ENCODE results near the gene MGP. TPM values are rescaled to one million over a fixed set of nuclear protein-coding genes. Genes with fewer than 3 reads are reported as not detected.

The MGP gene
- polyA plus RNA-seq, 1 experiment = 4.0 TPM

GRCh38 chr12:14871247-14871646, 14.4 kb downstream of the MGP start:
- Histone ChIP-seq H3K27me3 (ENCODE audit: control insufficient read depth, insufficient read depth, low read length) (no peaks in the 10 kb centered on the region), H3K4me3 (ENCODE audit: low read depth, low read length) (no peak overlapping the region), H3K27ac (ENCODE audit: low read depth, low read length) (no peak overlapping the region), H3K9me3 (ENCODE audit: control insufficient read depth, insufficient read depth, low read length) (peaks cover 6% of the 10 kb centered on the region)
- CTCF ChIA-PET = interaction anchor here (0.5 kb wide), 1 partner anchor 124 kb away, joined by 3 read pairs; no protein-coding TSS in a partner anchor
- TF ChIP-seq CTCF (IDR thresholded peaks at IDR 0.05; ENCODE audit: low read depth, low read length) = no peak
- DNase-seq (ENCODE audit: low read depth, low spot score) = no peak
- POLR2A ChIA-PET = interaction anchor here (0.6 kb wide), 1 partner anchor 36 kb away, joined by 3 read pairs; no protein-coding TSS in a partner anchor

- H3K27ac ChIP-seq (ENCODE audit: low read depth, low read length) = no peak overlapping the region
- no peak overlapping the region for H3K4me3 ChIP-seq (ENCODE audit: low read depth, low read length)
- H3K9me3 ChIP-seq (ENCODE audit: control insufficient read depth, insufficient read depth, low read length) = peaks cover 6% of the 10 kb centered on the region
- ChIA-PET POLR2A (no interaction called here), CTCF (interaction anchor here (0.7 kb wide), 1 partner anchor 23 kb away, joined by 4 read pairs; no protein-coding TSS in a partner anchor)
- no peaks in the 10 kb centered on the region for H3K27me3 ChIP-seq (ENCODE audit: control insufficient read depth, insufficient read depth, low read length)
- TF ChIP-seq CTCF (IDR thresholded peaks at IDR 0.05; ENCODE audit: low read depth, low read length) = no peak
- no peak for DNase-seq (ENCODE audit: low read depth, low spot score)
Measured at GRCh38 chr12:14868916-14869506, 16.6 kb downstream of the MGP start.

- Histone ChIP-seq H3K27me3 (ENCODE audit: control insufficient read depth, insufficient read depth, low read length) (no peaks in the 10 kb centered on the region), H3K27ac (ENCODE audit: low read depth, low read length) (no peak overlapping the region), H3K4me3 (ENCODE audit: low read depth, low read length) (no peak overlapping the region), H3K9me3 (ENCODE audit: control insufficient read depth, insufficient read depth, low read length) (peaks cover 4% of the 10 kb centered on the region; the same call in 1 of the 2 replicates)
- CTCF ChIA-PET = interaction anchor here (0.6 kb wide), 1 partner anchor 14 kb away, joined by 3 read pairs; no protein-coding TSS in a partner anchor
- POLR2A ChIA-PET = no interaction called here
- DNase-seq (ENCODE audit: low read depth, low spot score) = no peak
- TF ChIP-seq CTCF (IDR thresholded peaks at IDR 0.05; ENCODE audit: low read depth, low read length) = no peak
Measured at GRCh38 chr12:14860490-14860889, 25.2 kb downstream of the MGP start.

GRCh38 chr12:14858513-14858912, 27.1 kb downstream of the MGP start:
- H3K27ac ChIP-seq (ENCODE audit: low read depth, low read length) = no peak overlapping the region
- H3K9me3 ChIP-seq (ENCODE audit: control insufficient read depth, insufficient read depth, low read length) = peaks cover 4% of the 10 kb centered on the region; the same call in 1 of the 2 replicates
- no peaks in the 10 kb centered on the region for H3K27me3 ChIP-seq (ENCODE audit: control insufficient read depth, insufficient read depth, low read length)
- ChIA-PET POLR2A (no interaction called here), CTCF (no interaction called here)
- no peak for DNase-seq (ENCODE audit: low read depth, low spot score)
- TF ChIP-seq CTCF (IDR thresholded peaks at IDR 0.05; ENCODE audit: low read depth, low read length) = no peak
- no peak overlapping the region for H3K4me3 ChIP-seq (ENCODE audit: low read depth, low read length)

- no peak overlapping the region for H3K4me3 ChIP-seq (ENCODE audit: low read depth, low read length)
- H3K27me3 ChIP-seq (ENCODE audit: control insufficient read depth, insufficient read depth, low read length) = no peaks in the 10 kb centered on the region
- ChIA-PET POLR2A (no interaction called here), CTCF (interaction anchor here (1.6 kb wide), 1 partner anchor 9 kb away, joined by 4 read pairs; no protein-coding TSS in a partner anchor)
- H3K27ac ChIP-seq (ENCODE audit: low read depth, low read length) = no peak overlapping the region
- H3K9me3 ChIP-seq (ENCODE audit: control insufficient read depth, insufficient read depth, low read length) = no peaks in the 10 kb centered on the region
- TF ChIP-seq CTCF (IDR thresholded peaks at IDR 0.05; ENCODE audit: low read depth, low read length) = no peak
- DNase-seq (ENCODE audit: low read depth, low spot score) = no peak
Measured at GRCh38 chr12:14854586-14855183, 31.0 kb downstream of the MGP start.
